NCI-H1694 (cell line): ENCODE data around the gene DFFB.
A peak's percentile ranks its signal among the peaks of the same experiment; 100 is the strongest.
"Not testable (repeated sequence)": the region's sequence is repeated elsewhere in the genome, so short reads cannot be mapped to it uniquely, and the experiment has no call there.

Source experiments
- DNase-seq: peaks from one replicate; lab custom pipeline; 2025; lab: John Stamatoyannopoulos, UW

Gene DFFB

GRCh38 chr1:3910049-3910731, 52.9 kb downstream of the DFFB start:
- no peak for DNase-seq

GRCh38 chr1:3910857-3911845, 53.9 kb downstream of the DFFB start:
- peak; percentile 69 for DNase-seq

DNA sequence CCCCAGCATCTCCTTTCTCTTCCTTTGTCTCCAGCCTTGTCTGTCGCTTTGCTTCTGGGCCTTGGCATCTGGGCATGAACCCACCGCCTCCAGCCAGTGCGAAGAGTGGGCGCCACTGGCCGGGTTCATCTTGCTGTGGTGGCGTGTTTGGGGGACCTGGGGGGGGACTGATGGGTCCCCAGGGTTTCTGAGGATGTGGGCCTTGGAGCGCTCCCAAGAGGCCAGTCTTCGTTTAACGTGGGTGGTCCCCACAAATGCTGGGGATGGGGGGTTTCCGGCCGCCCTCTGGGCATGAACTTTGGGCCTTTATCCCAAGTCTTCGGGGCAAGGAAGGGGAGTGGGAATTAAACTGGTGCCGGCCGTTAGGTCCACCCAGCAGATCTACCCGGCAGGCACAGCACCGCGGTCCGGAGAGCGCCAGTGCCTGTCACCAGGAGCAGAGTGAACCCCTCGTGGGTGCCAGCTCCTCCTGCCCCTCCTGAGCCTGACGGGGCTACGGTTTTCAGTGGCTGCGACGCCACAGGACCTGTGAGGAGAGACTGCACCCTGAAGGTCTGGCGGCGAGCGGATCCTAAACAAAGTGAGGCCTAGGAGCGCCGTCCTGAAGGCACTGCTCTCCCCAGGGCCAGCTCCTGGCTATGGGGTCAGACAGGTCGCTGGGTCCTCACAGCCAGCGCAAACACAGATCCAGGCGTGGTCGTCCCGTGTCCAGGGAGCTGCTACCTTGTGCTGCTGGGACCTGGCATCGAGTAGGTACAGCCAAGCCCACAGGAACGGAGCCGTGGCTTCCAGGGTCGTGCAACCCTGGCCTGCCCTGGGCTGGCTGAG, 54.9 kb downstream of the DFFB start:
- no peak for DNase-seq

GRCh38 chr1:3912809-3913685, 55.8 kb downstream of the DFFB start:
- DNase-seq = no peak

GRCh38 chr1:3914331-3914851, 57.1 kb downstream of the DFFB start:
- DNase-seq = no peak

DNA sequence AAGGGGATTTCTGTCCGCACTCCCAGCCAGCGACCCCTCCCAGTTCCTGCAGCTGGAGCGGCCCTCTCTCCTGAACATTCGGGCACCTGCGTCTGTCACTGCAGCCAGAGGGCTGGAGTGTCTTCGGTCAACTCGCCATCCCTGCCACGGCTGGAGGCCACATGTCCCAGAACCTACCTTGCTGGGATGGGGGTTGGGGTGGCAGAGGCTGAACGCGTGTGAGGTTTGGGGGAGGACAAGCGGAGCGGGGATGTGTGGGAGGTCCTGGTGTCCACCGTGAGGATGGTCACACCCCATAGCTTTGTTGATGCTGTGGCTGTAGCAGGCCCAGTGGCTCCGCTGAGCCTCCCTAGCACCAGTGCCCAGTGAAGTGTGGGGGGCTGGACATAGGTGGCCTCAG, 57.6 kb downstream of the DFFB start:
- DNase-seq = no peak

DNA sequence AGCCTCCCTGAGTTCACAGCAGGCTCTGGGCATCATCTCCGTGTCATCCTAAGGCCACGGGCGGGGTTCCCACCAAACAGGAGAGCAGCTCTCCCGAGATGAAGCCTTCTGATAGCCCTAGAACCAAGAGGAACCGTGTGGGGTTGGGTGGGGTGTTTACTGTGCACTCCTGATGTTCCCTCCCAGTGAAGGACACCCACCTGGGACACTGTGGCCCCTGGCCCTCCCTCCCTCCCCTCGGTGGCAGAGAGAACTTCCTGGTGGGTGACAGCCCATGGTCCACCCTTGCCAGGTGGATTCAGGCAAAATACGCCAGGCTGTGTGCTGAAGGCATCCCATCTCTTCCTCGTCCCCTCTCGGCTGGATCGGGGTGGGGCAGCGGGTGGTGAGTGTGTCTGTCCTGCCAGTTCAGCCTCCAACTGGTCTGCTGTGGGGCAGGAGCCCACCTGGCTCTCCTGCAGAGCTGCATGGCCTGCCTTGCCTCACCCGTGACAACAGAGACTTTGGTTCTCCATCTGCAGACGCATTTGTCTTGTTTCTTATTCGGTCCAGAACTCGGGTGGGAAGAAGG, 58.4 kb downstream of the DFFB start:
- no peak for DNase-seq

DNA sequence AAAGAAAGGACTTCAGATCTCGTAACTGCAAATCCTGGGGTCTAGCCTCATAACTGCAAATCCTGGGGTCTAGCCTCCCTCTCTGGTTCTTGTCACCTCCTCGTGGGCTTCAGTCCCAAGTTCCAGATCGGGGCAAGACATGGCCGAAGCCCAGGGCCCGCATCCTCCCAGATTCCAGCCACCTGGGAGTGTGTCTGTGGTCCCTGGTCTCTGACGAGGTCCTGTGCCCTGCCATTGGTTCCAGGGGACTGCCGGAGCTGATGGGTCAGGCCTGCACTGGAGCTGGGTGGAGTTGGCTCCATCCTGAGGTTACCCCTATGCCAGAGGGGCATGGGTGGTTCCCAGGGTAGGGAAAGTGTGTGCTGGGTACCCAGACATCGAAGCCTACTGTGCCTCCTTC, 60.5 kb downstream of the DFFB start:
- DNase-seq = no peak

DNA sequence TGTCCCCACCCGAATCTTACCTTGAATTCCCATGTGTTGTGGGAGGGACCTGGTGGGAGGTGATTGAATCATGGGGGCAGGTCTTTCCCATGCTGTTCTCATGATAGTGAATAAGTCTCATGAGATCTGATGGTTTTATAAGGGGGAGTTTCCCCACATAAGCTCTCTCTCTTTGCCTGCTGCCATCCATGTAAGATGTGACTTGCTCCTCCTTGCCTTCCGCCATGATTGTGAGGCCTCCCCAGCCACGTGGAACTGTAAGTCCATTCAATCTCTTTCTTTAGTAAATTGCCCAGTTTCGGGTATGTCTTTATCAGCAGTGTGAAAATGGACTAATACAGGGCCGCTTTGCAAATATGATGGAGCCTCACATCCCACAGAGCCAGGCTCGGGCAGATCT, 61.1 kb downstream of the DFFB start:
- DNase-seq = not testable (repeated sequence)

DNA sequence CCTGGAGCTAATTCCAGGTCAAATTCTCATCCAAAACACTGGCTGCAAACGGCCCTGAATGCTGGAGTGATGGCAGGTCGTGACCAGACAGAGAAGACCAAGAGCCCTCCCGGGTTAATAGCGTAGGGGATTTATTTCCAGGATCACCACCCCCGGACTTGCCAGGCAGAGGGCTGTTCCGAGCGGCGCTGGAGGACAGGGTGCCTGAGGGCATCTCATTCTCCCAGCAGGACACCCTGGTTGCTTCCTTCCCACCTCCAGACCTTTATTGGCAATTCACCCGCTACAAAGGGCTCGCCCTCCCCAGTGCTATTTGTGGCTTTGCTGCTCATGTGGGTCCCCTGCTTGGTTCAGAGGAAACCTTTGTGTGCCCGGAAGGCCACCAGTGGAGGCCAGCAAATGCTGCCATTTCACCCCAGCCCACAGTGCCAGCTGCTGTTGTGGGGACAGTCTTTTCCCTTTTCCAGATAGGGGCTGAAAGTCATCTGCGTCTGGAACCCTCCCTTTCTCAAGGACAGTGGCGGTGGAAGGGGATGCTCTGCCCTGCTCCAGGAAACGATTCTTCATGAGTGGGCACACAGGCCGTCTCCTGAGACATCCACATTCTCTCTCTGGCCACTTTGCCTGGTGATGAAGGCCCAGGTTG, 61.8 kb downstream of the DFFB start:
- DNase-seq = no peak

- no peak for DNase-seq
These were observed 62.4 kb downstream of the DFFB start for GRCh38 chr1:3919706-3920105.

DNA sequence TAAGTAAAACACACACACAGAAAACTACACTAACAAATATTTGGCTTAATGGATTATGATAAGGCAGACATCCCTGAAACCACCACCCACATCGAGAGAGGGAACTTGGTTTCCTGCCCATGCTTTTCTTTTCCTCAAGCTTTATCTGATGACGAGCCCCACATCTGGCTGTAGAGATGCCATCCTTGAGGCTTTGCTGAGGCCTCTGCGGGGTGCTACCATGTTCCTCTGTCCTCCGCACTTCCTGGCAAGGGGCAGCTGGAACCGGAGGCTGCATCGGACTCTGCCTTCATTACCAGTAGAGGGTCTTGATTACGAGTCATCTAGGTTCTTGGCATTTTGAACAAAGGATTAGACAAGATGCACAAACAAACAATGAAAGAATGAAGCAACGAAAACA, 64.5 kb downstream of the DFFB start:
- DNase-seq = no peak

DNA sequence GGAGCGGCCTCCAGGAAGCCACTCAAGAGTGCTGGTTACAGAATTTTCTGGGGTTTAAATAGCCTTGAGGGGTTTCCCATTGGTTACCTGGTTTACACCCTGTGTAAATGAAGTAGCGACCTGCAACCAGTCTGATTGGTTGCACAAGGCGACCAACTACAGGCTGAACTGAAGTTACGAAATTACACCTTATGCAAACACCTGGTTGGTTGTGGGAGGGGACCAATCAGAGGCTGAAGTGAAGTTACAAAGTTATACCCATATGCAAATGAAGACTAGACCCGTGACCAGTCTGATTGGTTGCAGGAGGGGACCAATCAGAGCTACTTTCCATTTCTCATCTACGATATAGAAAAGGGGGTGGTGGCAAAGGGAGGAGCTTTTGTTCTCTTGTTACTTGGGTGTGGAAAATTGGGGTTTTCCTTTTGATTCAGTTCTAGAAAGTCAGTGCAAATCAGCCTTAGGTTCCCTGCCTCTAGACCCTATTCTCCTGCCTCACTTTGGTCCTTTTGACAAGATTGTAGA, 65.0 kb downstream of the DFFB start:
- DNase-seq = no peak

DNA sequence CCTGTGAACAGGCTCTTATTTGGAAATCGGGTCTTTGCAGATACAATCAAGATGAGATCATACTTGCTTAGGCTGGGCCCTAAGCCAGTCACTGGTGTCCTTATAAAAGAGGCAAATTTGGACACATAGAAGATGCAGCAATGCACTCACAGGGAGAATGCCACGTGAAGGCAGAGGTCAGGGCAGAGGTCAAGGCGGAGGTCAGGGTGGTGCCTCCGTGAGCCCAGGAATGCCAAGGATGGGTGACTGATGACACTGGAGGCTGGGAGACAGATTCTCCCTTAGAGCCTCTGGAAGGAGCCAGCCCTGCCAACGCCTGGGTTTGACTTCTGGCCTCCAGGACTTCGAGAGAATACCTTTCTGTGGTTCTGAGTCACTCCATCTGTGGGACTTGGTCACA, 65.6 kb downstream of the DFFB start:
- no peak for DNase-seq

DNA sequence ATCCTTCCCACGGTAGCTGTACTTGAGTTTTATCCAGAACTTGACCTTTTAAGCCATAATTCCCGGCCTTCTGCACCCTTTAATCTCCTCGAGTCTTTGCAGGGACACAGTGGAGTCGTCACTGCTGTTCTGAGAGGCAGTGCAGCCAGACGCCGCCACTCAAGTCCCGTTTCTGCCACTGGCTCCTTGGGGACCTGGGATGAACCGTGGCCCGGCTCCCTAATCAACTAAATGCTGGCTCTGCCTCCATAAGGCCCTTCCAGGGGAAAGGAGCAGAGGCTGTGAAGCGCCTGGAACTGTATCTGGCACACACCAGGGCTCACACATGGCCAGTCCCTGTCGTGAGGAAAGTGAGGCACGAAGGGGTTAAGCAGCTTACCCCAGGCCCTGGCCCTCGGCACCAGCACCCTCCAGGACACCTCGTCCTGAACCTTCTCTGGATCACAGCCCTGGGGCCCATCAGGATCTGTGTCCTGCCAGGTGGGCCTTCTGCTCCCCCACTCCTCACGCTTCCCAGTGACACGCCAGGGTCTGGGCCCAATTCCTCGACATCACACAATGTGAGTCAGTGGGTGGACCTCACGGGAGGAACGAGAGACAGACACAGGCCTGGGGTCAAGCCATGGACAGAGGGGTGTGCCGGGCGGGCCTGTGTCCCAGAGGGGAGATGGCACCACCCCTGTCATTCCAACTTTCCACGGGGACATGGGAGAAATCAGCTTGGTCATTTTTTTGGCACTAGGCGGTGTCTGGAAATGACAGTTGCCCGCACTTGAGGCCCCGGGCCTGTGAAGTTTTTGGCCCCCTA, 66.3 kb downstream of the DFFB start:
- DNase-seq = no peak

DNA sequence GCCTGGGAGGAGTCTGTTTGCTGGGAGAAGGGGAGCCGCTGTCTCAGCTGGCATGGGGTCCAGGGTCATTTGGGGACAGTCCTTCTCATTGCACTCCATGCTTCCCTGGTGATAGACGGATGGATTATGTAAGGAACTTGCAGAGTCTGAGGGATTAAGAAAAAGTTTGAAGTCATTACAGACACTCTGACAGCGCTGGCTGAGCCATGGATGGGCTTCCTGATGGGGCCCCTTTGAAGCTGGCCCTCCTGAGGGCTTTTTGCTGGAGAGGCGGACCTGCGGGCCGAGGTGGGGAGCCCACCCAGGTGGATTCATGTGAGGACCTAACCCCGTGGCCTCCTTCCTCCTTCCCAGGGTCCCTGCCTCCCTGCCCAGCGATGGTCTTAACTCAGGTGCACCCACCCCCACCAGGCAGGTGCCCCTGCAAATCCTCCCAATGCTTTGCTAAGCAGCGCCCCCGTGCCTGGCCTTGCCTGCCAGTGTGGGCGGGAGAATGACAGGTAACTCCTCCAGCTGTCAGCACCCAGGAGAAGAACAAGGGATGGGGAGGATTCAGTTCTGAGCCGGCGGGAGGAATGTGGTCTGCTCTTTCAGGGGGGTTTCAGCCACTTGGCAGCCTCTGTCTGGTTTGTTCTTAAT, 67.0 kb downstream of the DFFB start:
- DNase-seq = no peak

- peak; percentile 53 for DNase-seq
These were observed 67.5 kb downstream of the DFFB start for GRCh38 chr1:3924825-3925220.

DNA sequence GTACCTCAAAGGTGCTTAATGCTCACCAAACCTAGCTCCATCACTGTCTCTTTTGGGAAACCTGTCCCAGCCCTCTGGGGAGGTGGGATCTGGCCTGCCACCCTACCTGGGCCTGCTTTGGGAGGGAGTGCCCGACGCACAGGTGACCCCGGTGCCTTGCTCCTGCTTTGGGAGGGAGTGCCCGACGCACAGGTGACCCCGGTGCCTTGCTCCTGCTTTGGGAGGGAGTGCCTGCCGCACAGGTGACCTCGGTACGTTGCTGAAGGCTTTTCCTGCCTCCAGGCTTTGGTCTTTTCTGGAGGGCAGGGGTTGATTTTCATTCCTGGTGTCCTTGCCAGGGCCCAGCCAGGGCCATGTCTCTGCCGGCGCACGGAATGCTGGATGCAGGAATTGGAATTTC, 68.0 kb downstream of the DFFB start:
- DNase-seq = no peak

DNA sequence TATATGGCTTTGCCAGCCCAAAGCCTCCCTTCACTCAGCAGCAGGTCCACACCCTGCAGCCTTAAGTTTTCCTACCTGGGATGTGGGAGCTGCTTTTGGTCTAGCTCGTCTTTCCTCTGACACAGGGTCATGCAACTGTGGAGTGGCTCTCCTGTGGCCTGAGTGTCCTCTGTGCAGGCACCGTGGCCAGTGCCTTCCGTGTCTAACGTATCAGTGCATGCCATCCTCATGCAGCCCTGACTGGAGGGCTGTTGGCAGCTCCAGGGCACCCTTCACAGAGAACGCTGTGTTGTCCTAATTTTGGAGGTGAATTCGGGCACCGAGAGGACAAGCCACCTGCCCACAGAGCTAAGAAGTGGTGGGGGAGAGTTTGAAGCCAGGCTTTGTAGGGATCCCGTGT, 68.5 kb downstream of the DFFB start:
- no peak for DNase-seq
